Measurements from ENCODE around the gene KANSL1L. TPM values are rescaled to one million over a fixed set of nuclear protein-coding genes. Genes with fewer than 3 reads are reported as not detected.

Gene KANSL1L
- total and polyA plus RNA-seq, 8 donors, result 6.2 to 32.3 (median 15.7) TPM

DNA sequence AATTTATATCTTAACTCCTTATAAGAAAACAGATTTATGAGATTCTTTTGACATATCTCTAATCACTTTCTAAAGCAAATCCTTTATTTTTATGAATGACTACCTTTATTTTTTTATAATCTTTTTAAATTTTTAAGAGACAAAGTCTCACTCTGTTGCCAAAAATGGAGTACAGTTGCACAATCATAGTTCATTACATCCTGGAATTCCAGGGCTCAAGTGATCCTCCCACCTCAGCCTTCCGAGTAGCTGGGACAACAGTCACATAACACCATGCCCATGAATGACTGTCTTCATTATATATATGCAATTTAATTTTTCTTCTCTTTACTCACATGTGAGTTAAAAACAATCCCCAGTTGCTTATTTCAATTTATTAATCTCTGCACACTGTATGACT, 32.3 kb upstream of the KANSL1L start:
- H3K27ac ChIP-seq, result no peak overlapping the region
- WGBS, 2 donors, result 59 to 65% methylated on average over 1 of the region's 1 CpG
- no peak for FAIRE-seq

GRCh38 chr2:210203147-210203546, 31.9 kb upstream of the KANSL1L start:
- H3K4me1 ChIP-seq, result no peaks in the 10 kb centered on the region
- intact Hi-C loops (cut with DNase I), result loop anchor here (5.0 to 10.0 kb wide), 3 partner anchors 138 to 228 kb away; no protein-coding TSS in a partner anchor
- 75 to 86% methylated on average over 1 of the region's 1 CpG for WGBS, 2 donors
- H3K27ac ChIP-seq, result peak overlapping the region in 1 of 4 donors; percentile 13
- H3K9me3 ChIP-seq, result no peaks in the 10 kb centered on the region
- no peaks in the 10 kb centered on the region for H3K27me3 ChIP-seq
- DNase-seq (no peak), FAIRE-seq (no peak), ATAC-seq (no peak)
- H3K4me3 ChIP-seq, result no peak overlapping the region
- no peaks in the 10 kb centered on the region for H3K36me3 ChIP-seq
- TF ChIP-seq CTCF (IDR thresholded peaks at IDR 0.05), result no peak

More for the DNA sequence above, 32.3 kb upstream of the KANSL1L start:
- no peak for TF ChIP-seq CTCF (IDR thresholded peaks at IDR 0.05)
- no peaks in the 10 kb centered on the region for H3K4me1 ChIP-seq
- H3K4me3 ChIP-seq, result no peak overlapping the region
- no peaks in the 10 kb centered on the region for H3K27me3 ChIP-seq
- no peak for DNase-seq
- intact Hi-C loops (cut with DNase I), result loop anchor here (5.0 to 10.0 kb wide), 3 partner anchors 139 to 229 kb away; no protein-coding TSS in a partner anchor
- ATAC-seq, result no peak
- no peaks in the 10 kb centered on the region for H3K36me3 ChIP-seq
- no peaks in the 10 kb centered on the region for H3K9me3 ChIP-seq

DNA sequence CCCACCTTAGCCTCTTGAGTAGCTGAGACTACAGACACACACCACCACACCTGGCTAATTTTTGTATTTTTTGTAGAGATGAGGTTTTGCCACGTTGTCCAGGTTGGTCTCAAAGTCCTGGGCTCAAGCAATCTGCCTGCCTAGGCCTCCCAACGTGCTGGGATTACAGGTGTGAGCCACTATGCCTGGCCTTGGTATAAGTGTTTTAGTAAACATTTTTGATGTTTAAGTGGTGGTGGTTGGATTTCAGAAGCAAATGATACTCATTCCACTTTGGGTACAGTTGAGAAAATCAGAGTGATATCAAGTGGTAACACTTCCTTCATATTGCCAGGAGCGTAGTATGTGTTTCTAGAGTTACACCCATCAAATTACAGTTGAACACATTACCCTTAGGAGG, 28.6 kb upstream of the KANSL1L start:
- intact Hi-C loops (cut with DNase I), result loop anchor here (5.0 to 10.0 kb wide), 3 partner anchors 135 to 225 kb away; no protein-coding TSS in a partner anchor
- WGBS, 2 donors, result 76 to 84% methylated on average over 3 of the region's 3 CpGs
- H3K27me3 ChIP-seq, result no peaks in the 10 kb centered on the region
- no peak for TF ChIP-seq CTCF (IDR thresholded peaks at IDR 0.05)
- H3K27ac ChIP-seq, result no peak overlapping the region
- no peak for FAIRE-seq
- no peak for DNase-seq
- peaks cover 2 to 6% (median 2%) of the 10 kb centered on the region in 3 donors for H3K4me1 ChIP-seq
- H3K9me3 ChIP-seq, result no peaks in the 10 kb centered on the region
- no peak for ATAC-seq
- no peak overlapping the region for H3K4me3 ChIP-seq
- no peaks in the 10 kb centered on the region for H3K36me3 ChIP-seq

DNA sequence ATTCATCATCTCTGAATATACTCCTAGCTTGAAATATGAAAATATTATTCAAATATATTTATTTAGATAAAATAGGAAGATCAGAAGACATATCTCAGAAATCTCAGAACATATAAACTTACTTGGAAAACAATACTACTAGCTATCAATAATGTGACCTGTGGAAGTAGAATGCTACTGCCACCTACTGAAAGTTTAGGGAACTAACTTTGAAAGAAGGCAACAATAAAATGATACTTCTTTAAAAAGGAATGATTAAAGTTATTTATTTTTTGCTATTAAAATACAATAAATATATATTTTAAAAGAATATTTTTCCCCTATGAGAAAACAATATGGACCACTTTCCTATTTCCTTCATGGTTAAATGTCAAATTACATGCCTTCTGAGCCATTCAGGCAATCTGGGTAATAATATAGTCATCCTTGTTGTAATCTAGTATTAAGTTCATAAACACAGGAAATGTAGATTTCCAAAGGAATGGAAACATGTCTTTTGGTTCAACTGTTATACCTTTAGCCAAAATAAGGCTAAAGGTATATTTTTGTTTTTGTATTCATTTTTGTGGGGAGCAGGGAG, 28.1 kb upstream of the KANSL1L start:
- intact Hi-C loops (cut with DNase I), result loop anchor here in 1 of 3 donors (5.0 kb wide), 1 partner anchor 222 kb away; no protein-coding TSS in a partner anchor
- H3K9me3 ChIP-seq, result no peaks in the 10 kb centered on the region
- no peaks in the 10 kb centered on the region for H3K27me3 ChIP-seq
- TF ChIP-seq CTCF (IDR thresholded peaks at IDR 0.05), result peak; percentile 33 to 61 (median 58)
- no peak overlapping the region for H3K4me3 ChIP-seq
- DNase-seq, result no peak
- H3K36me3 ChIP-seq, result no peaks in the 10 kb centered on the region
- peak in 3 of 4 donors; percentile 40 to 66 (median 42) for ATAC-seq
- peaks cover 6 to 7% (median 6%) of the 10 kb centered on the region in 3 donors for H3K4me1 ChIP-seq
- peak; percentile 98 for FAIRE-seq
- H3K27ac ChIP-seq, result no peak overlapping the region

DNA sequence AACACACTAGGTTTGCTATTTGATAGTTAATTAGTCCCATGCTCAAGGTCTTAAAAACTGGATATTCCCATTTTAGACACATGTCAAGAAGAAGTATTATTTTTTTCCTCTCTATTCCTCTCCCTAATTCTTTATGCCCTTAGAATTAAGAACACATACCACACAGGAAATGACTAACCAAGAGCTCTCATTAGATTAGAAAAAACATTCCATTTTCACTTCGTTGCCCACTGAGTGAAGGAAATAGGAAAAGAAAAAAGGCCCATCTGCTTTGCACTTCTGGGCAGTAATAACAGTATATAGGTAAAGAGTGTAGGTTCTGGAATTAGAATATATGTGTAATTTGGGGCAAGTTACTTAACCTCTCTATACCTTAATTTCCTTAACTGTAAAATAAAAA, 27.1 kb upstream of the KANSL1L start:
- Histone ChIP-seq H3K36me3 (no peaks in the 10 kb centered on the region), H3K9me3 (no peaks in the 10 kb centered on the region), H3K4me1 (peaks cover 7 to 15% (median 15%) of the 10 kb centered on the region in 3 donors), H3K4me3 (no peak overlapping the region), H3K27ac (no peak overlapping the region), H3K27me3 (no peaks in the 10 kb centered on the region)
- ATAC-seq, result no peak
- WGBS, 2 donors, result 31 to 38% methylated on average over 1 of the region's 1 CpG
- no peak for FAIRE-seq
- intact Hi-C loops (cut with DNase I), result loop anchor here in 1 of 3 donors (5.0 kb wide), 1 partner anchor 221 kb away; no protein-coding TSS in a partner anchor
- TF ChIP-seq CTCF (IDR thresholded peaks at IDR 0.05), result no peak
- DNase-seq, result no peak
